ENCODE measurements around the gene ANKRD28.

Gene ANKRD28

DNA sequence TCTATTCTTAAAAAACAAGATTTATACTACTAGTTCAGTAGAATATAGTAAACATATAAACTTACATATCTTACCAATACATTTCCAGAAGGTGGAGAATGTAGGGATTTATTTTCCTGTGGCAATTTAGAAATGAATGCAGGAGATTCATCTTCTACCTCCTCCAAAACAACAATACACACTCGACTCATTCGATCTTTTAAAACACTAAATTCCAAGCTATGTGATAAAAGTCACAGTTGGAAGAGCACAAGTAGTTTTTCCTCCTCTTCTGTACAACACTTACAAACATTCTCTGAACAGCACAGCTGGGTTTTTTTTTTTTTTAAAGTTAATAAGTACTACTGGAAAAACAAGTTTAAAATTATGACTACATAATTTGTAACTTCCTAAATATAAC is 1.4 kb downstream of the ANKRD28 start:
- peak; percentile 28 for DNase-seq
- Histone ChIP-seq H2BK120ac (ENCODE audit: low read depth, low read length) (no peak overlapping the region), H3K27me3 (ENCODE audit: control insufficient read depth in 1 of 2, insufficient read depth in 1 of 2, low read length in 2 of 2) (no peaks in the 10 kb centered on the region), H3K36me3 (ENCODE audit: control insufficient read depth in 1 of 2, insufficient read depth in 2 of 2, low read depth in 1 of 2, low read length in 2 of 2) (peaks cover 0 to 28% of the 10 kb centered on the region in 2 experiments), H3K4me3 (ENCODE audit: insufficient read depth in 1 of 2, low read depth in 1 of 2, low read length in 2 of 2) (peak overlapping the region in 1 of 2 experiments; percentile 89), H3K14ac (ENCODE audit: low read length in 2 of 2) (no peak overlapping the region), H2AK5ac (ENCODE audit: low read length, severe bottlenecking) (no peak overlapping the region), H3K27ac (ENCODE audit: low read length, poor library complexity, severe bottlenecking) (peak overlapping the region; percentile 69), H3K18ac (ENCODE audit: low read depth in 1 of 2, low read length in 2 of 2) (no peak overlapping the region), H3K4me2 (ENCODE audit: low read length, poor library complexity, severe bottlenecking) (no peak overlapping the region), H3K23ac (ENCODE audit: low read length in 2 of 2) (no peak overlapping the region), H3K9me3 (ENCODE audit: control insufficient read depth, low read length) (peaks cover 4% of the 10 kb centered on the region), H3K4ac (ENCODE audit: low read depth in 1 of 2, low read length in 2 of 2) (no peak overlapping the region), H2BK5ac (ENCODE audit: low read depth, low read length, poor library complexity, severe bottlenecking) (no peak overlapping the region), H4K8ac (ENCODE audit: low read length) (no peak overlapping the region), H4K91ac (ENCODE audit: low read length) (no peak overlapping the region), H3K79me1 (replicated peaks; ENCODE audit: low read length, poor library complexity, severe bottlenecking) (no peaks in the 10 kb centered on the region), H2AFZ (ENCODE audit: low read depth, low read length) (no peak overlapping the region), H3K9ac (ENCODE audit: low read length) (peak overlapping the region; percentile 99), H3K4me1 (ENCODE audit: control insufficient read depth, insufficient read depth, low read depth, low read length) (no peaks in the 10 kb centered on the region), H2BK15ac (ENCODE audit: low read depth, poor library complexity, severe bottlenecking) (no peak overlapping the region), H2BK12ac (ENCODE audit: low read length in 2 of 2) (no peak overlapping the region)
- WGBS, result no CpG with 5 or more reads among the region's 2 CpGs

DNA sequence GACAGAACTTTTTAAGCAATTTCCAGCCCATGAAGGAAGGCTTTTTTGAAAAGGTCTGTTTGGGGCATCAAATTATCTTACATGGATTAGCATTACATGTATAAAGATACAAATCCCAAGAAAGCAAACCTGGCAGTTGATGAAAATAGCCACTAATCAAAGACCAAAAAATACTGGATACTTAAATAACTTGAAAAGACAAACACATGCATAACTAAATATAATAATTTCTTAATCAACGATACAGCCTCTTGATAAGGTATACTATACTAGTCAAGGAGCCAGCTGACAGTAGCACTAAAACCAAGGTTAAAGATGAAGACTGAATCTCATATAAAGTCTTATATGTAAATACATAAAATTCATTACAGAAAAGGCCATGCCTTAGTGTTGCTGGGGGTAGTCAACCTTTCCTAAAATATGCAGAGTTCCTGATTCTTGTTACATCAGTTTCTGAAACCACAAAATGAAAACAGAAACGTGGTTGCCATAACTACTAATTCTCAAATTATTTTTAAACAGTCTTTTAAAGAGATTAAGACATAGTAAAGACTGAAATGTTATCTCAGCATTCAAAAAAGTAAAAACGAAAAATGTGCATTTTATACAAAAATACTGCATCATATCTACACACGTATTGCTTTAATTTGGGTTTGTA is 2.0 kb downstream of the ANKRD28 start:
- H2BK12ac ChIP-seq (ENCODE audit: low read length in 2 of 2), result no peak overlapping the region
- H3K27ac ChIP-seq (ENCODE audit: low read length, poor library complexity, severe bottlenecking), result peak overlapping the region; percentile 53
- H2BK15ac ChIP-seq (ENCODE audit: low read depth, poor library complexity, severe bottlenecking), result no peak overlapping the region
- H2AFZ ChIP-seq (ENCODE audit: low read depth, low read length), result no peak overlapping the region
- H2BK120ac ChIP-seq (ENCODE audit: low read depth, low read length), result no peak overlapping the region
- WGBS, result no CpG with 5 or more reads among the region's 4 CpGs
- no peak overlapping the region for H3K14ac ChIP-seq (ENCODE audit: low read length in 2 of 2)
- H4K8ac ChIP-seq (ENCODE audit: low read length), result no peak overlapping the region
- H3K4me1 ChIP-seq (ENCODE audit: control insufficient read depth, insufficient read depth, low read depth, low read length), result no peaks in the 10 kb centered on the region
- no peak overlapping the region for H4K91ac ChIP-seq (ENCODE audit: low read length)
- H3K23ac ChIP-seq (ENCODE audit: low read length in 2 of 2), result no peak overlapping the region
- H2BK5ac ChIP-seq (ENCODE audit: low read depth, low read length, poor library complexity, severe bottlenecking), result no peak overlapping the region
- peak overlapping the region in 1 of 2 experiments; percentile 89 for H3K4me3 ChIP-seq (ENCODE audit: insufficient read depth in 1 of 2, low read depth in 1 of 2, low read length in 2 of 2)
- peaks cover 0 to 33% of the 10 kb centered on the region in 2 experiments for H3K36me3 ChIP-seq (ENCODE audit: control insufficient read depth in 1 of 2, insufficient read depth in 2 of 2, low read depth in 1 of 2, low read length in 2 of 2)
- H3K9me3 ChIP-seq (ENCODE audit: control insufficient read depth, low read length), result peaks cover 7% of the 10 kb centered on the region
- H3K4me2 ChIP-seq (ENCODE audit: low read length, poor library complexity, severe bottlenecking), result no peak overlapping the region
- peak overlapping the region; percentile 99 for H3K9ac ChIP-seq (ENCODE audit: low read length)
- no peaks in the 10 kb centered on the region for H3K79me1 ChIP-seq (replicated peaks; ENCODE audit: low read length, poor library complexity, severe bottlenecking)
- H3K4ac ChIP-seq (ENCODE audit: low read depth in 1 of 2, low read length in 2 of 2), result no peak overlapping the region
- H3K18ac ChIP-seq (ENCODE audit: low read depth in 1 of 2, low read length in 2 of 2), result no peak overlapping the region
- H2AK5ac ChIP-seq (ENCODE audit: low read length, severe bottlenecking), result no peak overlapping the region
- H3K27me3 ChIP-seq (ENCODE audit: control insufficient read depth in 1 of 2, insufficient read depth in 1 of 2, low read length in 2 of 2), result no peaks in the 10 kb centered on the region
- DNase-seq, result peak; percentile 84

DNA sequence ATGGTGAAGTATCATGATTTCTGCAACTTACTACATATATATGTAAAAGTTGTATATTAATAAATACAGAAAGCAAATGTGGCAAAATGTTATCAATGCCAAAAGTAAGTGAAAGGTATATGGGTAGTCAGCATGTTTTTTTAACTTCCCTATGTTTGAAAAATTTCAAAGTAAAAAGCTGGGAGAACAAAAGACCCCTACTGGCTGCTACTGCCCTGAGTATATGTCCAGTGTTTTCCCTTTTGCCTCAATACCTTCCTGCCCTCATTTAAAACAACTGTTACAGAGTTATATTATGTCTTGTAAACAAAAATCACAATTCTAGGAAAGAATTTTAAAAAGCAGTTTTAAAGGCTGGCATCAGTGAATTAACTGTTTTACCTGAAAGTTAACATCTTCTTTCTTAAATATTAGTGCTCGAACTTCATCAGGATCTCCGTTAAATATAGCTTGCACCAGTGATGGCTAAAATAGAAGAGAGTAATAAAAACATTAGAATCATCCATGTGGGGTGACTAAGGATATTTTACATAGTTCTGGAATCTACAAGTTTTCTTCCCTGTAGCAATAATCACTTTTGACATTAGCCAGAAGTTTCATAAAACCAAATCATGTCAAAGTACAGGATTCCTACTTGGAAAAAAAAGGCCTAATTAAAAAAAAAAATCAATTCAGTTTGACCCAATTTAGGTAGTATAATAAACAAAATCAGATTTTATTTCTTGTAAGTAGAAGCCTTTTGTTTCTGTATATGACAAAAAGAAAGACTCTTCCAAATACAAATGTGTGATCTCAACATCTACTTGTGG is 2.7 kb downstream of the ANKRD28 start:
- Histone ChIP-seq H3K14ac (ENCODE audit: low read length in 2 of 2) (no peak overlapping the region), H3K23ac (ENCODE audit: low read length in 2 of 2) (no peak overlapping the region), H3K4ac (ENCODE audit: low read depth in 1 of 2, low read length in 2 of 2) (no peak overlapping the region), H2BK12ac (ENCODE audit: low read length in 2 of 2) (no peak overlapping the region), H3K79me1 (replicated peaks; ENCODE audit: low read length, poor library complexity, severe bottlenecking) (no peaks in the 10 kb centered on the region), H3K27me3 (ENCODE audit: control insufficient read depth in 1 of 2, insufficient read depth in 1 of 2, low read length in 2 of 2) (no peaks in the 10 kb centered on the region), H3K9me3 (ENCODE audit: control insufficient read depth, low read length) (peaks cover 7% of the 10 kb centered on the region), H2BK15ac (ENCODE audit: low read depth, poor library complexity, severe bottlenecking) (no peak overlapping the region), H3K27ac (ENCODE audit: low read length, poor library complexity, severe bottlenecking) (peak overlapping the region; percentile 53), H3K36me3 (ENCODE audit: control insufficient read depth in 1 of 2, insufficient read depth in 2 of 2, low read depth in 1 of 2, low read length in 2 of 2) (peaks cover 0 to 41% of the 10 kb centered on the region in 2 experiments), H2AFZ (ENCODE audit: low read depth, low read length) (no peak overlapping the region), H3K4me1 (ENCODE audit: control insufficient read depth, insufficient read depth, low read depth, low read length) (no peaks in the 10 kb centered on the region), H3K9ac (ENCODE audit: low read length) (peak overlapping the region; percentile 99), H2AK5ac (ENCODE audit: low read length, severe bottlenecking) (no peak overlapping the region), H3K4me2 (ENCODE audit: low read length, poor library complexity, severe bottlenecking) (peak overlapping the region; percentile 39), H3K18ac (ENCODE audit: low read depth in 1 of 2, low read length in 2 of 2) (no peak overlapping the region), H4K8ac (ENCODE audit: low read length) (no peak overlapping the region), H3K4me3 (ENCODE audit: insufficient read depth in 1 of 2, low read depth in 1 of 2, low read length in 2 of 2) (peak overlapping the region in 1 of 2 experiments; percentile 89), H4K91ac (ENCODE audit: low read length) (no peak overlapping the region), H2BK5ac (ENCODE audit: low read depth, low read length, poor library complexity, severe bottlenecking) (no peak overlapping the region), H2BK120ac (ENCODE audit: low read depth, low read length) (no peak overlapping the region)
- no CpG with 5 or more reads among the region's 2 CpGs for WGBS
- DNase-seq, result peak; percentile 62

DNA sequence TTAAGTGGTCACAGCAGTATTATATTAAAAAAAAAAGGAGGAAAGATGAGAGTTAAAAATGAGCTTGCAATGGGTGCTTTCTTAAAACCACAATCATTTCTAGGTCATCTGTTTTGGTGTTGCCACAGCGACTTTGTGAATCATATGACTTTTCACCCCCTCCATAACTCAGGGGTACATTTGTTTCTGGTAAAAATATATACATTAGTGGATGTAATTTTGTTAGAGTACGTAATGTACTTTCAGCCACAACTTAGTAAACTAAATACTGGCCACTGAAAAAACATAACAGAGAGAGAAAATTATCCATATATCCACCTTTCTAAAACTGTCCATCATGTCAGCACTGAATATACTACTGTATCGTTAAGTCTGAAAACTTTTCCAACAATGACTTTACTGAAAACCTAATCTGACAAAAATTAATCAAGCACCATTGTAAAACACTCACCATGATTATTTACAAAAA is 3.4 kb downstream of the ANKRD28 start:
- Histone ChIP-seq H4K8ac (ENCODE audit: low read length) (no peak overlapping the region), H2BK5ac (ENCODE audit: low read depth, low read length, poor library complexity, severe bottlenecking) (no peak overlapping the region), H3K18ac (ENCODE audit: low read depth in 1 of 2, low read length in 2 of 2) (no peak overlapping the region), H3K4me1 (ENCODE audit: control insufficient read depth, insufficient read depth, low read depth, low read length) (no peaks in the 10 kb centered on the region), H3K27ac (ENCODE audit: low read length, poor library complexity, severe bottlenecking) (peak overlapping the region; percentile 29), H3K79me1 (replicated peaks; ENCODE audit: low read length, poor library complexity, severe bottlenecking) (no peaks in the 10 kb centered on the region), H2AK5ac (ENCODE audit: low read length, severe bottlenecking) (no peak overlapping the region), H2BK15ac (ENCODE audit: low read depth, poor library complexity, severe bottlenecking) (no peak overlapping the region), H3K9ac (ENCODE audit: low read length) (peak overlapping the region; percentile 99), H3K9me3 (ENCODE audit: control insufficient read depth, low read length) (peaks cover 7% of the 10 kb centered on the region), H3K23ac (ENCODE audit: low read length in 2 of 2) (no peak overlapping the region), H3K27me3 (ENCODE audit: control insufficient read depth in 1 of 2, insufficient read depth in 1 of 2, low read length in 2 of 2) (no peaks in the 10 kb centered on the region), H2AFZ (ENCODE audit: low read depth, low read length) (no peak overlapping the region), H3K4me2 (ENCODE audit: low read length, poor library complexity, severe bottlenecking) (no peak overlapping the region), H3K4me3 (ENCODE audit: insufficient read depth in 1 of 2, low read depth in 1 of 2, low read length in 2 of 2) (peak overlapping the region in 1 of 2 experiments; percentile 89), H3K14ac (ENCODE audit: low read length in 2 of 2) (no peak overlapping the region), H4K91ac (ENCODE audit: low read length) (no peak overlapping the region), H3K36me3 (ENCODE audit: control insufficient read depth in 1 of 2, insufficient read depth in 2 of 2, low read depth in 1 of 2, low read length in 2 of 2) (peaks cover 0 to 48% of the 10 kb centered on the region in 2 experiments), H2BK120ac (ENCODE audit: low read depth, low read length) (no peak overlapping the region), H2BK12ac (ENCODE audit: low read length in 2 of 2) (no peak overlapping the region), H3K4ac (ENCODE audit: low read depth in 1 of 2, low read length in 2 of 2) (no peak overlapping the region)
- DNase-seq, result peak; percentile 91
- WGBS, result 19% methylated on average over 1 of the region's 3 CpGs

Measured in mesenchymal stem cell (in vitro differentiated cells and primary cell).